MV-4-11 (cell line): ENCODE measurements around the gene SNED1.
"Not testable (repeated sequence)": the region's sequence is repeated elsewhere in the genome, so short reads cannot be mapped to it uniquely, and the experiment has no call there.

Experiments used
- DNase-seq: peaks from one replicate; lab custom pipeline; 2025; lab: John Stamatoyannopoulos, UW

Gene SNED1

DNA sequence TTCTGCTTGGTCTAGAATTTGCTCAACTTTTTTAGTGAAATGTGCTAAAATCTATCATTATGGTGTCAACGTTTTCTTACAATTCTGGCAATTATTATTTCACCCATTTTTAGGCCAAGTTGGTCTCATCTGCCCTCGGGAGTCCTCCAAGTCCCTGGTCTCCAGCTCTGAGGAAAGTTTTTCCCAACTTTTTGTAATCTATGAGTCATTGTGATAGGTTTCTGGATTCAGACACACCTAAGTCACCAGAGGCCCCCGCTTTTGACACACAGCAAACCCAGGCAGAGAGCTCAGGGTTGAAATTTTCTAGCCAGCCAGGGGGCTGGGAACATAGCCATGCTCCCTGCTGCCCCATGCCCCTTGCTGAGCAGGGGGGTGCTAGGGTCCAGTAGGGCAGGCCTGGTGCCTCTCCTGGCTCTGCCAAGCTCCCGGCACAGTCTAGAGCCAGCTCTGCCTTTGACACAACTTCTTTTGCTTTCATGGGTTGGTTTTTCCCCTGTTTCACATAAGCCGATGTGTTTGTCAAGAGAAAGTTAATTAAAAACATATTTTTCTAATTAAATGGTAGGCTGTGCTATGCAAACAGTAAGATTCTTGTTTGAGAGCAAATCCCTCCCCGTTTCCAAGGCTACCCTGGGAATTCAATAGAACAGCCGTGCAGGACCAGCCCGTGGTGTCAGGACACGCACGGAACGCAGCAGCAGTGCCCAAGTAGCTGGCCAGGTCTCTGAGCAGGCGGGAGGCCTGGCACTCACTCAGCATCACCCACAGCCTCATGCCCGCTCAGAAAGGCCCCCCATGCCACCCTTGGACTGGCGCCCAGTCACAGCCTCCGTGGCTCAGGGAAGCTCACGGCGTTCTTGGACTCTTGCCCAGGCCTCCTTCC is 25.5 kb upstream of the SNED1 start:
- no peak for DNase-seq

- DNase-seq = no peak
Measured at GRCh38 chr2:240974771-240975572, 23.4 kb upstream of the SNED1 start.

DNA sequence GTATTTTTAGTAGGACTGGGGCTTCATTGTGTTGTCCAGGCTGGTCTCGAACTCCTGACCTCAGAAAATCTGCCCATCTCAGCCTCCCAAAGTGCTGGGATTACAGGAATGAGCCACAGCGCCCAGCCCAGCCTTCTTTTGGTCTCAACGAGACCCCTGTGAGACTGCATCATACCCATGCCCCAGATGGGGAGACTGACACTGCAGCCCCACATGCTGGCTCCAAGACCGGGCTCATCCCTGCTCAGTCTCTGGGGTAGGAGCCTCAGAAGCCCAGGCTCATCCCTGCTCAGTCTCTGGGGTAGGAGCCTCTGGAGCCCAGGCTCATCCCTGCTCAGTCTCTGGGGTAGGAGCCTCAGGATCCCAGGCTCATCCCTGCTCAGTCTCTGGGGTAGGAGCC is 22.5 kb upstream of the SNED1 start:
- not testable (repeated sequence) for DNase-seq

DNA sequence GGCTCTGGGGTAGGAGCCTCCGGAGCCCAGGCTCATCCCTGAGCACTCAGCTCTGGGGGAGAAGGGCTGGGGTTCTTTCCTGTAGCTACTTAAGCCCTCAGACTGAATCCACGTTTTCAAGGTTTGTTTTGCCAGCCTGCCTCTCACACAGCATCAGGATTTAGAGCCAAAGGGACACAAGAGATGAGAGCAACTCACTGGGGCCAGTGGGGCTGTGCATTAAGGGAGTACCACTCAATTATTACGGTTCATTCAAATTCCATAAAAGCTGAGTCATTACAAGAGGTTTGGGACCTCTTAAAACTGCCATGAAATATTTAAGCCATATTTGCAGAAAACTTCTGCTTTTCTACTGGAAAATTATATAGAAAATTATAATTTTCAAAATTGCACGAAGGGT is 17.1 kb upstream of the SNED1 start:
- no peak for DNase-seq

DNA sequence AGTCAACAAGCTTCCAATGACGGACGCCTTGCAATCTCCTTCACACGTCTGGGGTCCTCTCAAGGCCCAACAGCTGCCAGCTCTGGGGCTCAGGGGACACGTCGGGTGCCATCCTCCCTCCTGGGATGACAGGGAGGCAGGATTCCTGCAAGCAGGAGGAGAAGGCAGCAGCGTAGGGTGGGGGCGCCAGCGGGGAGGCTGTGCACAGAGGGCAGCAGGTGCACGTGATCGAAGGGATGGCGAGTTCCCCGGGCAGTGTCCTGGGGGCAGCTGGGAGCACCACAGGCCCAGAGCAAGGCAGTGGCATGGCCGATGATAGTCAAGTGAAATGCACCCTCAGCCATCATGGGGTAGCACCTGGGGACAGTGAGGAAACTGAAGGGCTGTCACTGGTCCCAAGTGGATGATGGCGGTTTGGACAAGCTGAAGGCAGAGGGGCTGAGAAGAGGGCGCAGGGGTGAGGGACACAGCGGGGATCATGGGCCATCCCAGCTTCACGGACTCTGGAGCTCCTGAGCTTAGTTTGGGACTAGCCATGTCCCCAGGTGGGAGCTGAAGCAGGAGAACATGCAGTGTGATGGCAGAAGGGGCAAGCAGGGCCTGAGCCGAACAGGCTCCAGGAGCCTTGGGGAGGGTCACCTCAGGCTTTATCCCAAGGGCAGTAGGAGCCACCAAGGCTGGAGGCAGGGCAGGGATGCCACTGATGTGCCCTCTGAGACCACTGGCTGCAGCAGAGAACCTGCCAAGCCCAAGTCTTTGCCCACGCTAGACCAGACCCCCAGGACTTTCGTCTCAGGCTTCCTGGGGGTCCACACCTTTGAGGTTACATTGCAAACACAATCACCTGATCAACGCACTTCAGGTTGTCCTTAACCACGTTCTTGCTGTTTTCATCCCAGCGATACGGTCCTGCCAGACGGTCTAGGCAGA is 16.3 kb upstream of the SNED1 start:
- DNase-seq = no peak

DNA sequence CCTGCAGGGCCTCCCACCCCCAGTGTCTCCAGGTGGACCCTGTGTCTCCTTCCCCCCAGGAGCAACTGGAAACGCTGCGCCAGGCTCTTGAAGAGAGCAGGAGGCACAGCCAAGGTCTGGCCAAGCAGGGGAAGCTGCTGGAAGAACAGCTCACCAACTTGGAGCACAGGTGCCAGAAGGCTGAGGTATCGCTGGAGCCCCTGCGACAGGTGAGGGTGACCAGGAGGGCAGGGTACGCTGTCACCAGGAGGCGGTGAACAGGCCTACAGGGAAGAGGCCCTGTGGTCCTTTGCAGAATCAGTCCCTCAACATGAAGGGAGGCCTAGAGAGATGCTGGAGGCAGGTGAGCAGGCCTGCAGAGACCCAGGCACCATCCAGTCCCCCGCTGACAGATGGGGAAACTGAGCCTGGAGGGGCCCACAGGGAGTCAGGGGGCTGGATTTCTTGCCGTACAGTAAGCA is 15.6 kb upstream of the SNED1 start:
- no peak for DNase-seq

DNA sequence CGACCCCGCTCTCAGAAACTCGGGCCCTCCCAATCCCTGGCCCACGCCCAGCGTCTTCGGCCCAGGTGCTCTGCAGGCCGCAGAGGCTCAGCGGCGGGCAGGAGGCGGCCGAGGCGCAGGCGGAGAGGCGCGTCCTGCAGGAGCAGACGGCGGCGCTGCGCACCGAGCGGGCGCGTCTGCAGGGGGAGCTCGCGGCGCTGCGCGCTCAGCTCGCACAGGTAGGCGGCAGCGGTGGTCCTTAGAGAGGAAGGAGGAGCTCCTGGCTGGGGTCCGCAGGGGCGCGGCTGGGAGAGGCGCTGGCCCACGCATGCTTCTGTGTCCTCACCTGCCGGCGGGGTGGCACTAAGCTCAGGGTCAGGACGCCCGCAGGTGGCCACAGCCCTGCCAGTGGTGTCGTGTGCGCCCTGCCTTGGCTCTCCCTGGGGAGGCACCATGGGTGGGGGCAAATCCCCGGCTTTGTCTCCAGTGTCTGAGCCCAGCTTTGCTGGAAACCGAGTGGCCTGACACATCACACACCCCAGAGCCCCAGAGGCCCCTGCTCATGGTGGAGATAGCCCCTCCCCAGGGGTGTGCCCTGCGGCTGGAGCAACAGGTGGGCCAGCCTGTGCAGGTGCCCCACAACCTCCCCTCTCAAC is 14.9 kb upstream of the SNED1 start:
- DNase-seq = no peak

GRCh38 chr2:240983996-240984498 is 14.4 kb upstream of the SNED1 start:
- DNase-seq = no peak

DNA sequence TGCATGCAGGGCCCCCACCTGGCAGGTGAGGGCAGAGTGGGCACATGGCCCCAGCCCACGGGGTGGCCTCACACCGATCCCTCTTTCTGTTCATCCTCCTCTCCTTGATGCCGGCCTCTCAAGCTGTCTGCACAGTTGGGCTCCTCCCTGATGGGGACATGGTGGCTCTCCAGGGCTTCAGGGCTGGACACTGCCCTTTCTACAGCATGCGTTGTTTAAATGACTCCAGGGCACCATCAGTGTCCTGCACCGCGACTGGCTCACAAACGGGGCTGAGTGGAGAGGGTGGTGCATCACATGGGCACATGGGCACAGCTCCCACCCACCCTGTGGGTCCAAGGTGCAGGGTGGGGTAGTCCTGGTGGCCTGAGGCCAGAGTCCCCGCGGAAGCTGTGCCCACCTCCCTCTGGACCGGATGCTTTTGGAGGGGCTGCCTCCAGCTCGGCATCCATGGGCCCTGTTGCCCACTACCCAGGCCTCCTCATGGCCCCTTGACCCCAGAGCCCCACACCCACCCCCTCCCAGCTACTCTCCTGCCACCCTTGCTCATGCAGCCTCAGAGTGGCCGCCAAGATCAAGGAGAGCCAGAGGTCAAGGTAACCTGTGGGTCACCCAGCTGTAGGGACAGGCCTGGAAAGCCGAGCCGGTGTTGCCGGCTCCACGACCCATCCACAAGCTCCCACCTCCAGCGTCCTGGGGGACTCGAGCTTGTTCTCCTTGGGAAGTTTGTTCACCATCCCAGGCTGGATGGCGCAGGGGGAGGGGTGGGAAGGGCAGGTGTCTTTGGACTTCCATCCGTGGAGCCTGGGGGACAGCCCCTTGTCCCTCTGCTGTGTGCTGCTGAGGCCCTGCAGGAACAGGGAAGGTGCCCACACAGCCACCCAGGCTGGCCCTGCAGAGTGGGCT is 12.3 kb upstream of the SNED1 start:
- DNase-seq = no peak

GRCh38 chr2:240986787-240987411 is 11.5 kb upstream of the SNED1 start:
- DNase-seq = peak; percentile 69

DNA sequence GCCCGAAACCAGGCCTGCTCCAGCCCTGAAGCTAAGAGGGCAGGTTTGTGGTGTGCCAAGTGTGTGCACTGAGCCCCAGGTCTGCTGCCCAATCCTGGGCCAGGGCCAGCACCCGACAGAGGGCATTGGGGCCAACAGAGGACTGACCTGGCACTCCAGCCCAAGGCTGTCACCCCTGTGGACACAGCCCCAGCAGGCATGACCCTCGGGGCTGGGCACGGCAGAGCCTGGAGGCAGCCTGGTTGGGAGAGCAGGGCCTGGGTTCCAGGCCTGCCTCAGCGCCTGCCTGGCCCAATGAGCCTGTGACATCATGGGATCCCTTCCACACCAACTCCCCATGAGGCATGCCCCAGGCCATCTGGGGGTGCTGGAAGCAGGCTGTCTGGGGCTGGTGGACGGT is 10.8 kb upstream of the SNED1 start:
- no peak for DNase-seq

DNA sequence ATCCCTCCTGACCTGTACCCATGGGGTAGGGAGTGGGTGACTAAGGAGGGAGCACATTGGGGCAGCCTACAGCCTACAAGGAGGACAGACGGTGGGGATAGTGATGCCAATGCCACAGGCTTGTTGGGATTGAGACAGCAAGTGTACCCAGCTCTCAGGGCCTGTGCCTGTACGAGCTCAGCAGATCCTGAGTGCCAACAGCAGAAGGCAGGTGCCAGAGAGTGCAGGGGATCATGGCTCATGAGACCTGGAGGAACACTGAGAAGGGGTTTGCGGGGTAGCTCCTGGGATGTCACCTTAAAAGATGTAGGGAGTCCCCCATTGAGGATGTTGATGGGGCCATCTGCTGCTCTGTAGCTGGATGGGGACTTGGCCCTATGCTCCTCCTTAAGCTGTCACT is 10.3 kb upstream of the SNED1 start:
- DNase-seq = no peak

- no peak for DNase-seq
Measured at GRCh38 chr2:240988571-240989271, 9.7 kb upstream of the SNED1 start.

DNA sequence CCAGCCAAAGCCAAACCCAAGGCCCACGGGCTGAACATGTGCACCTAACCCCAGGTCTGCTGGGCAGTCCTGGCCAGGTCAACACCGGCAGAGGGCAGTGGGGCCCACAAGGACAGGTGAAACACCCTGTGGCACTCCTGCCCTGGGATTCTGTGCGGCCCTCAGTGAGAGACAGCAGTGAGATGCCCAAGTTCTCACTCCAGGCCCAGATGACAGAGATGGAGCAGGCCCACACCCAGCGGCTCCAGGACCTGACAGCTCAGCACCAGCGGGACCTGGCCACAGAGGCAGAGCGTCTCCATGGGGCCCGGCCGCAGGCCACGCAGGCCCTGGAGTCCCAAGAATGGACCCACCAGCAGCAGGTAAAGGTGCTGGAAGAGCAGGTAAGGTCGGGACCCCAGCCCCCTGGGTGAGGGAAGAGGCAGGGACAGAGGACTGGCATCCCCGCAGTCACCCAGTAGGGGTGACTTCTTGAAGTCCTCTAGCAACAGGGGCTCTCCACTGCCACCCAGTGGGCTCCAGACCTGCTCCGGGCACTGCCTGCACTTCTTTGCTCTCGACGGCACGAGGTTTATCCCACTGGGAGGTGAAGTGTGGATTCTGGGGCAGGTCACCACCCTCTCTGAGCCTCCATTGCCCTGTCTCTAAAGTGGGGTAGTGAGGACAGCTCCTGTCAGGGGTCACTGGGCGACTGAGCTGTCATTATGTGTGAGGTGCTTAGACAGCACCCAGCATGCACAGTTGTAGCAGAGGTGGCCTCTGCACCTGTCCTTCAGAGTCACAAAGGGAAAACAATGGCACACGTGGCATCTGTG is 8.8 kb upstream of the SNED1 start:
- peak; percentile 36 for DNase-seq

DNA sequence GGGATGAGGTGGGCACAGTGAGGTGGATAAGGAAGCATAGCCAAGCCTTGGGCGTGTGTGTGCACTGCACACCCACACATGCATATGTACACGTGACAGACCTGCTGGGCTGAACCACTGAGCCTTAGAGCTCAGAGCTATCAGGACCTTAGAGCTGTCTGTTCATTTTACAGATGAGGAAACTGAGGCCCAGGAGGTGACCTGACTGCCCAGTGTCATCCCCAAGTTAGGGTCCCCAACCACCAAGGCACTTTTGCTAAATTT is 8.2 kb upstream of the SNED1 start:
- no peak for DNase-seq

- DNase-seq = no peak
Measured at GRCh38 chr2:240990726-240991377, 7.6 kb upstream of the SNED1 start.

DNA sequence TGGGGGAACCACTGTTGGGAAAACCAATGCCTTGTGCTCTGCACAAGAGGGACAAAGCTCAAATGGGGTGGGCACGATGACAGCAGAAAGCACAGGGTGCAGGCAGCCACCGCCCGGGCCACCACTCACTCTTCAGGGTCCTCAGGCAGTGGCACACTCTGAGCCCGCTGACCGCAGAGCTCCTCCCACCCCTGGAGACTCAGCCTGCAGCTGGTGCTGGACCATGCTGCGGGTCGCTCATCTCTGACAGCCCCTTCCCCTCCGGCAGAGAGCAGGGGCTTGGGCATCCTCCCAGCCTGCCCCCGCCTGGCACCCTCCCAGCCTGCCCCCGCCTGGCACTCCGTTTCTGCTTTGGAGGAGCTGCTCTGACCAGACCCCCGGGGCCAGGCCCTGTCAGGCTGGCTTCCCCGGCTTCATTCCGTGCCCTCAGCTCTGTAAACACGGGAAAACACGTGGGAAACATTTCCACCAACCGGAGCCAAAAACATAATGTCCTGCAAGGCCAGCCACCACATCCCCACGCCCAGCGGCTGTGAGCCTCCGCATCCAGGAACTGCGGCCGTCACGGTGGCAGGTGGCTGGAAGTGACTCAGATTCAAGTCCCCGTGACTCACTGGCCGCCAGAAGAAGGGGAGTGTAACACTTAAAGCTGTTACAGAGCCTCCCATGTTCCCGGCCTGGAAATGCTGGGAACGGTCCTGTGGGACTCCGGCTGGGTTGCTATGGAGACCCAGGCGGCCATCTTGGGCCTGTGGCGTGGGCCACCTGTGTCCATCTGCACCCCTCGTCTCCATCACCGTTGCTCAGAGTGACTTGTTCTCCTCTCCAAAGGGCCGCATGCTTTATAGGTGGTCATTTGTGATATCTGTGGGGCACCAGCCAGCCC is 6.8 kb upstream of the SNED1 start:
- DNase-seq = peak; percentile 86
